PFSK-1 (cell line): ENCODE measurements around the gene KRT13.

Experiments used
- FOXP2 ChIP-seq: optimal IDR thresholded peaks from 2 replicates; pipeline ENCODE3; 2011; ENCODE audit warnings: borderline replicate concordance, control low read depth, inconsistent platforms; ENCODE audit not compliant: insufficient read depth; ENCODE audit errors: extremely low read length, extremely low read depth
- POLR2AphosphoS5 ChIP-seq: IDR thresholded peaks from 2 replicates; pipeline ENCODE4 v1.6.1; 2012; ENCODE audit warnings: low read depth, mild to moderate bottlenecking, control low read depth, low read length, moderate library complexity
- REST ChIP-seq, 2 experiments: IDR thresholded peaks; 2 replicates each; pipeline versions ENCODE4 v1.6.1 to v1.8.0; 2011 to 2012; ENCODE audit warnings: low read depth in 2 of 2, low read length in 2 of 2, control low read depth in 1 of 2, inconsistent platforms in 1 of 2, mild to moderate bottlenecking in 1 of 2, moderate library complexity in 1 of 2; ENCODE audit not compliant: insufficient read depth in 1 of 2
- SIN3A ChIP-seq: IDR thresholded peaks from 2 replicates; pipeline ENCODE4 v1.6.1; 2012; ENCODE audit warnings: mild to moderate bottlenecking, low read length, moderate library complexity, borderline replicate concordance; ENCODE audit not compliant: insufficient read depth
- TAF1 ChIP-seq: IDR thresholded peaks from 2 replicates; pipeline ENCODE4 v1.6.1; 2012; ENCODE audit warnings: low read length, control low read depth, borderline replicate concordance; ENCODE audit not compliant: insufficient read depth

The KRT13 gene

GRCh38 chr17:41531993-41532392 lies 26.6 kb upstream of the KRT13 start:
- TF ChIP-seq FOXP2: no peak
- TF ChIP-seq SIN3A: no peak
- TF ChIP-seq REST (IDR thresholded peaks at IDR 0.05; ENCODE audit: insufficient read depth in 1 of 2, low read depth in 2 of 2, low read length in 2 of 2): no peak
- no peak for TF ChIP-seq TAF1
- no peak for TF ChIP-seq POLR2AphosphoS5

- TF ChIP-seq REST (IDR thresholded peaks at IDR 0.05; ENCODE audit: insufficient read depth in 1 of 2, low read depth in 2 of 2, low read length in 2 of 2): peak in 1 of 2 experiments; percentile 72; a peak in 2 of 4 replicates
- TF ChIP-seq FOXP2: no peak
Observed at GRCh38 chr17:41530062-41531048, 24.9 kb upstream of the KRT13 start.

- TF ChIP-seq SIN3A: no peak
- no peak for TF ChIP-seq TAF1
- no peak for TF ChIP-seq FOXP2
- no peak for TF ChIP-seq POLR2AphosphoS5
- TF ChIP-seq REST (IDR thresholded peaks at IDR 0.05; ENCODE audit: insufficient read depth in 1 of 2, low read depth in 2 of 2, low read length in 2 of 2): no peak
Observed at GRCh38 chr17:41529491-41529915, 24.1 kb upstream of the KRT13 start.

GRCh38 chr17:41528959-41529353 lies 23.5 kb upstream of the KRT13 start:
- TF ChIP-seq REST (IDR thresholded peaks at IDR 0.05; ENCODE audit: insufficient read depth in 1 of 2, low read depth in 2 of 2, low read length in 2 of 2): no peak
- no peak for TF ChIP-seq POLR2AphosphoS5
- no peak for TF ChIP-seq TAF1
- TF ChIP-seq SIN3A: no peak
- no peak for TF ChIP-seq FOXP2
